Hepatocyte (in vitro differentiated cells): ENCODE results near the gene FASTK. TPM values are rescaled to one million over a fixed set of nuclear protein-coding genes. Genes with fewer than 3 reads are reported as not detected.
A peak's percentile ranks its signal among the peaks of the same experiment; 100 is the strongest.

ENCODE experiments used
- DNase-seq: peaks from one replicate; pipeline ENCODE4 v3.0.0-alpha.2; 2016; ENCODE audit warnings: low spot score
- H2AFZ ChIP-seq: fragments of 200-600 bp; sonication (generic); 2 replicates; pipeline ENCODE4 v1.6.0; 2016; ENCODE audit warnings: antibody characterized with exemption, mild to moderate bottlenecking
- H3K27ac ChIP-seq: fragments of 200-600 bp; sonication (generic); 2 replicates; pipeline ENCODE4 v1.5.1; 2016; ENCODE audit warnings: mild to moderate bottlenecking
- H3K27me3 ChIP-seq: fragments of 200-600 bp; sonication (generic); 2 replicates; pipeline ENCODE4 v1.6.1; 2016
- H3K36me3 ChIP-seq: fragments of 200-600 bp; sonication (generic); replicated peaks from 2 replicates; pipeline ENCODE4 v1.5.1; 2016; ENCODE audit warnings: low read depth; ENCODE audit not compliant: insufficient read depth
- H3K4me1 ChIP-seq: fragments of 200-600 bp; sonication (generic); 2 replicates; pipeline ENCODE4 v1.5.1; 2016; ENCODE audit warnings: mild to moderate bottlenecking, moderate library complexity; ENCODE audit not compliant: insufficient read depth
- H3K4me2 ChIP-seq: fragments of 200-600 bp; sonication (generic); 2 replicates; pipeline ENCODE4 v1.6.0; 2016
- H3K4me3 ChIP-seq: fragments of 200-600 bp; sonication (generic); 2 replicates; pipeline ENCODE4 v1.5.1; 2016; ENCODE audit warnings: mild to moderate bottlenecking
- H3K79me2 ChIP-seq: fragments of 200-600 bp; sonication (generic); 2 replicates; pipeline ENCODE4 v1.6.0; 2017; ENCODE audit warnings: mild to moderate bottlenecking
- H3K9me2 ChIP-seq: fragments of 200-600 bp; sonication (generic); replicated peaks from 2 replicates; pipeline ENCODE4 v1.6.0; 2017; ENCODE audit warnings: mild to moderate bottlenecking; ENCODE audit not compliant: insufficient read depth
- H3K9me3 ChIP-seq: fragments of 200-600 bp; sonication (generic); 2 replicates; pipeline ENCODE4 v1.5.1; 2016; ENCODE audit warnings: low read depth, mild to moderate bottlenecking
- H4K20me1 ChIP-seq: fragments of 200-600 bp; sonication (generic); 2 replicates; pipeline ENCODE4 v1.6.0; 2016; ENCODE audit warnings: mild to moderate bottlenecking; ENCODE audit not compliant: insufficient read depth, poor library complexity, severe bottlenecking
- CTCF ChIP-seq: fragments of 200-600 bp; sonication (generic); IDR thresholded peaks from 2 replicates; pipeline ENCODE4 v1.5.1; 2016; ENCODE audit warnings: antibody characterized with exemption, mild to moderate bottlenecking; ENCODE audit not compliant: poor library complexity
- EZH2 ChIP-seq: fragments of 200-600 bp; sonication (generic); IDR thresholded peaks from 2 replicates; pipeline ENCODE4 v1.6.1; 2016; ENCODE audit warnings: antibody characterized with exemption, mild to moderate bottlenecking, borderline replicate concordance
- EZH2phosphoT487 ChIP-seq: fragments of 200-600 bp; sonication (generic); IDR thresholded peaks from one replicate; pipeline ENCODE4 v1.6.1; 2018; ENCODE audit warnings: antibody characterized with exemption, mild to moderate bottlenecking, low read depth, moderate library complexity; ENCODE audit not compliant: unreplicated experiment, severe bottlenecking
- WGBS: methylation state at CpG from one replicate; pipeline ENCODE4 v1.1.6; 2016; ENCODE audit warnings: low lambda C conversion rate; ENCODE audit errors: missing lambda C conversion rate; 5-methylcytosine and 5-hydroxymethylcytosine counted together
- polyA plus RNA-seq: library from polyadenylated mRNA; unstranded; fragments of >200 nt; fragmentation: Nextera tagmentation; extraction: Ambion mirVana; gene quantifications from 2 replicates; pipeline ENCODE4 v1.2.1, GENCODE V29; 2016
- total RNA-seq: library from RNA; depleted of rRNA; stranded (reverse); fragments of >200 nt; gene quantifications from 2 replicates; pipeline ENCODE4 v1.2.3, GENCODE V29; 2014

FASTK gene
- total and polyA plus RNA-seq, 2 experiments from 2014 or later, result 105 to 193 TPM

- Histone ChIP-seq H3K79me2 (peaks cover 70% of the 10 kb centered on the region), H3K4me2 (peak overlapping the region; percentile 73), H3K36me3 (no peaks in the 10 kb centered on the region), H3K27me3 (no peaks in the 10 kb centered on the region), H3K4me1 (peaks cover 17% of the 10 kb centered on the region), H3K9me2 (no peaks in the 10 kb centered on the region), H3K27ac (peak overlapping the region; percentile 74), H3K4me3 (no peak overlapping the region), H2AFZ (no peak overlapping the region), H3K9me3 (no peaks in the 10 kb centered on the region), H4K20me1 (peaks cover 80% of the 10 kb centered on the region)
- peak; percentile 69 for DNase-seq
- TF ChIP-seq CTCF (no peak), EZH2 (no peak), EZH2phosphoT487 (no peak)
- 29% methylated on average over 13 of the region's 13 CpGs for WGBS
Measured at GRCh38 chr7:151113344-151114150, 32.9 kb upstream of the FASTK start.

GRCh38 chr7:151110941-151111645, 30.5 kb upstream of the FASTK start:
- H3K27ac ChIP-seq, result no peak overlapping the region
- H3K36me3 ChIP-seq, result no peaks in the 10 kb centered on the region
- no peaks in the 10 kb centered on the region for H3K9me2 ChIP-seq
- H3K79me2 ChIP-seq, result peaks cover 74% of the 10 kb centered on the region
- H3K4me1 ChIP-seq, result peaks cover 17% of the 10 kb centered on the region
- H3K9me3 ChIP-seq, result no peaks in the 10 kb centered on the region
- H4K20me1 ChIP-seq, result peaks cover 65% of the 10 kb centered on the region
- H3K4me2 ChIP-seq, result no peak overlapping the region
- TF ChIP-seq CTCF (peak; percentile 84), EZH2 (no peak), EZH2phosphoT487 (no peak)
- WGBS, result 47% methylated on average over 20 of the region's 20 CpGs
- DNase-seq, result peak; percentile 87
- no peaks in the 10 kb centered on the region for H3K27me3 ChIP-seq
- H2AFZ ChIP-seq, result no peak overlapping the region
- H3K4me3 ChIP-seq, result no peak overlapping the region

- H3K79me2 ChIP-seq, result peaks cover 73% of the 10 kb centered on the region
- H4K20me1 ChIP-seq, result peaks cover 58% of the 10 kb centered on the region
- 81% methylated on average over 11 of the region's 11 CpGs for WGBS
Measured at GRCh38 chr7:151110236-151110940, 29.8 kb upstream of the FASTK start.

More at GRCh38 chr7:151110236-151110940, 29.8 kb upstream of the FASTK start:
- no peak overlapping the region for H2AFZ ChIP-seq
- no peak overlapping the region for H3K4me3 ChIP-seq
- no peak for DNase-seq
- H3K27me3 ChIP-seq, result no peaks in the 10 kb centered on the region
- no peaks in the 10 kb centered on the region for H3K9me3 ChIP-seq
- no peak overlapping the region for H3K4me2 ChIP-seq
- H3K36me3 ChIP-seq, result no peaks in the 10 kb centered on the region
- H3K27ac ChIP-seq, result no peak overlapping the region
- H3K4me1 ChIP-seq, result peaks cover 14% of the 10 kb centered on the region
- TF ChIP-seq CTCF (no peak), EZH2phosphoT487 (no peak), EZH2 (no peak)
- no peaks in the 10 kb centered on the region for H3K9me2 ChIP-seq
